ENCODE measurements around the gene PADI2.

DNA sequence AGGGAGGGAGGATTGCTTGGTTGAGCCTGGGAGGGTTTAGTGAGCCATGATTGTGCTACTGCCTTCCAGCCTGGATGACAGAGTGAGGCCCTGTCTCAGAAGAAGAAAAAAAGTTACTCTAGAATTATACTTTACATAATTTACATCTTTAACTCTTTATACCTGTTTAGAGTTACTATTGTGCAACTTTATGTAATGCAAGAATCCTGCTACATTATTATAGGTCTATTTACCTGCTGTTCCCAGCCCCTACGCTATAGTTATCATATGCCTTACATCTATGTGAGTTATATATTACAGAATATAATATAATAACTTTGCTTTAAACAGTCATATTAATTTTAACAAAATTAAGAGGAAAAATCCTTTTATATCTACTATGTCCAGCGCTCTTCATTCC is 79.7 kb downstream of the PADI2 start:
- TF ChIP-seq REST (IDR thresholded peaks at IDR 0.05; ENCODE audit: unreplicated experiment): no peak
- no peak for TF ChIP-seq EZH2phosphoT487 (IDR thresholded peaks at IDR 0.05; ENCODE audit: unreplicated experiment)
- no peak for TF ChIP-seq POLR2AphosphoS5 (IDR thresholded peaks at IDR 0.05; ENCODE audit: low read depth)
- TF ChIP-seq, protein P1, sequence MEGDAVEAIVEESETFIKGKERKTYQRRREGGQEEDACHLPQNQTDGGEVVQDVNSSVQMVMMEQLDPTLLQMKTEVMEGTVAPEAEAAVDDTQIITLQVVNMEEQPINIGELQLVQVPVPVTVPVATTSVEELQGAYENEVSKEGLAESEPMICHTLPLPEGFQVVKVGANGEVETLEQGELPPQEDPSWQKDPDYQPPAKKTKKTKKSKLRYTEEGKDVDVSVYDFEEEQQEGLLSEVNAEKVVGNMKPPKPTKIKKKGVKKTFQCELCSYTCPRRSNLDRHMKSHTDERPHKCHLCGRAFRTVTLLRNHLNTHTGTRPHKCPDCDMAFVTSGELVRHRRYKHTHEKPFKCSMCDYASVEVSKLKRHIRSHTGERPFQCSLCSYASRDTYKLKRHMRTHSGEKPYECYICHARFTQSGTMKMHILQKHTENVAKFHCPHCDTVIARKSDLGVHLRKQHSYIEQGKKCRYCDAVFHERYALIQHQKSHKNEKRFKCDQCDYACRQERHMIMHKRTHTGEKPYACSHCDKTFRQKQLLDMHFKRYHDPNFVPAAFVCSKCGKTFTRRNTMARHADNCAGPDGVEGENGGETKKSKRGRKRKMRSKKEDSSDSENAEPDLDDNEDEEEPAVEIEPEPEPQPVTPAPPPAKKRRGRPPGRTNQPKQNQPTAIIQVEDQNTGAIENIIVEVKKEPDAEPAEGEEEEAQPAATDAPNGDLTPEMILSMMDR (conservative IDR thresholded peaks at IDR 0.05; ENCODE audit: low read depth in 2 of 2): no peak
- no peak for TF ChIP-seq EZH2 (IDR thresholded peaks at IDR 0.05; ENCODE audit: low read depth, unreplicated experiment)
- TF ChIP-seq ETS1 (IDR thresholded peaks at IDR 0.05): no peak
